Measurements from ENCODE around the gene SNCA.

The SNCA gene

GRCh38 chr4:89759426-89759825, 77.5 kb downstream of the SNCA start:
- Histone ChIP-seq H3K27me3 (ENCODE audit: control insufficient read depth, low read length) (no peaks in the 10 kb centered on the region), H3K4me2 (ENCODE audit: low read length) (no peak overlapping the region)
- no peak for TF ChIP-seq CTCF (IDR thresholded peaks at IDR 0.05; ENCODE audit: low read depth, low read length, poor library complexity, severe bottlenecking)
- no peak for TF ChIP-seq EZH2phosphoT487 (IDR thresholded peaks at IDR 0.05; ENCODE audit: borderline replicate concordance, low read length)

GRCh38 chr4:89757154-89757719, 79.7 kb downstream of the SNCA start:
- Histone ChIP-seq H3K27ac (ENCODE audit: low read depth, low read length) (no peak overlapping the region), H3K9me3 (ENCODE audit: control insufficient read depth, insufficient read depth, low read length) (no peaks in the 10 kb centered on the region), H3K36me3 (ENCODE audit: control insufficient read depth, low read length) (no peaks in the 10 kb centered on the region), H3F3A (ENCODE audit: control insufficient read depth, insufficient read depth) (no peaks in the 10 kb centered on the region), H3K4me3 (ENCODE audit: low read length) (no peak overlapping the region), H3K79me2 (ENCODE audit: control insufficient read depth, low read length) (no peaks in the 10 kb centered on the region), H4K20me1 (ENCODE audit: control insufficient read depth, insufficient read depth, low read depth, low read length) (no peaks in the 10 kb centered on the region), H3K4me1 (ENCODE audit: control insufficient read depth, low read length) (no peaks in the 10 kb centered on the region), H3K4me2 (ENCODE audit: low read length) (no peak overlapping the region), H3K27me3 (ENCODE audit: control insufficient read depth, low read length) (no peaks in the 10 kb centered on the region), H3K9me2 (replicated peaks; ENCODE audit: control insufficient read depth, low read length) (no peaks in the 10 kb centered on the region)
- TF ChIP-seq CTCF (IDR thresholded peaks at IDR 0.05; ENCODE audit: low read depth, low read length, poor library complexity, severe bottlenecking) (no peak), EZH2phosphoT487 (IDR thresholded peaks at IDR 0.05; ENCODE audit: borderline replicate concordance, low read length) (no peak)

More at GRCh38 chr4:89759426-89759825, 77.5 kb downstream of the SNCA start:
- Histone ChIP-seq H3K9me2 (replicated peaks; ENCODE audit: control insufficient read depth, low read length) (no peaks in the 10 kb centered on the region), H4K20me1 (ENCODE audit: control insufficient read depth, insufficient read depth, low read depth, low read length) (no peaks in the 10 kb centered on the region), H3K4me3 (ENCODE audit: low read length) (no peak overlapping the region), H3K4me1 (ENCODE audit: control insufficient read depth, low read length) (no peaks in the 10 kb centered on the region), H3K79me2 (ENCODE audit: control insufficient read depth, low read length) (no peaks in the 10 kb centered on the region), H3K9me3 (ENCODE audit: control insufficient read depth, insufficient read depth, low read length) (no peaks in the 10 kb centered on the region), H3F3A (ENCODE audit: control insufficient read depth, insufficient read depth) (no peaks in the 10 kb centered on the region), H3K27ac (ENCODE audit: low read depth, low read length) (no peak overlapping the region), H3K36me3 (ENCODE audit: control insufficient read depth, low read length) (no peaks in the 10 kb centered on the region)

- Histone ChIP-seq H4K20me1 (ENCODE audit: control insufficient read depth, insufficient read depth, low read depth, low read length) (no peaks in the 10 kb centered on the region), H3K27ac (ENCODE audit: low read depth, low read length) (no peak overlapping the region), H3K27me3 (ENCODE audit: control insufficient read depth, low read length) (no peaks in the 10 kb centered on the region)
Measured at GRCh38 chr4:89755220-89755619, 81.7 kb downstream of the SNCA start.

More at GRCh38 chr4:89755220-89755619, 81.7 kb downstream of the SNCA start:
- Histone ChIP-seq H3K9me2 (replicated peaks; ENCODE audit: control insufficient read depth, low read length) (no peaks in the 10 kb centered on the region), H3K4me2 (ENCODE audit: low read length) (no peak overlapping the region), H3K36me3 (ENCODE audit: control insufficient read depth, low read length) (no peaks in the 10 kb centered on the region), H3K4me1 (ENCODE audit: control insufficient read depth, low read length) (no peaks in the 10 kb centered on the region), H3K9me3 (ENCODE audit: control insufficient read depth, insufficient read depth, low read length) (no peaks in the 10 kb centered on the region), H3K4me3 (ENCODE audit: low read length) (no peak overlapping the region), H3K79me2 (ENCODE audit: control insufficient read depth, low read length) (no peaks in the 10 kb centered on the region), H3F3A (ENCODE audit: control insufficient read depth, insufficient read depth) (no peaks in the 10 kb centered on the region)
- TF ChIP-seq EZH2phosphoT487 (IDR thresholded peaks at IDR 0.05; ENCODE audit: borderline replicate concordance, low read length) (no peak), CTCF (IDR thresholded peaks at IDR 0.05; ENCODE audit: low read depth, low read length, poor library complexity, severe bottlenecking) (no peak)
